ENCODE results near the gene CHADL.
"Not testable (repeated sequence)": the region's sequence is repeated elsewhere in the genome, so short reads cannot be mapped to it uniquely, and the experiment has no call there.

CHADL gene

GRCh38 chr22:41197038-41197972, 43.4 kb downstream of the CHADL start:
- H3K4me3 ChIP-seq (ENCODE audit: low read depth, low read length): peak overlapping the region; percentile 59

GRCh38 chr22:41193829-41194228, 46.9 kb downstream of the CHADL start:
- H3K4me3 ChIP-seq (ENCODE audit: low read depth, low read length): no peak overlapping the region

GRCh38 chr22:41191467-41191866, 49.3 kb downstream of the CHADL start:
- no peak overlapping the region for H3K4me3 ChIP-seq (ENCODE audit: low read depth, low read length)

DNA sequence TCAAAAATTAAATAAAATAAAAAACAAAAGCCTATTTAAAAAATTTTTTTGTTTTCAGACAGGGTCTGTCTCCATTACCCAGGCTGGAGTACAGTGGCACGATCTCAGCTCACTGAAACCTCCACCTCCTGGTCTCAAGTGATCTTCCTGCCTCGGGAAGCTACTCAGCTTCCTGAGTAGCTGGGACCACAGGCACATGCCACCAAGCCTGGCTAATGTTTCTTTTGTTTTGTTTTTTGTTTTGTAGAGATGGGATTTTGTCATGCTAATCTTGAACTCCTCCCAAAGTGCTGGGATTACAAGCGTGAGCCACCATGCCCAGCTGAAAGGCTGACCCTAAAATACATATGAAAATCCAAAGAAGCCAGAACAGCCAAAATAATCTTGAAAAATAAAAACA, 56.1 kb downstream of the CHADL start:
- H3K4me3 ChIP-seq (ENCODE audit: low read depth, low read length): no peak overlapping the region

- no peak overlapping the region for H3K4me3 ChIP-seq (ENCODE audit: low read depth, low read length)
These were observed 59.1 kb downstream of the CHADL start for GRCh38 chr22:41181349-41182241.

- H3K4me3 ChIP-seq (ENCODE audit: low read depth, low read length): no peak overlapping the region
These were observed 59.8 kb downstream of the CHADL start for GRCh38 chr22:41180926-41181325.

DNA sequence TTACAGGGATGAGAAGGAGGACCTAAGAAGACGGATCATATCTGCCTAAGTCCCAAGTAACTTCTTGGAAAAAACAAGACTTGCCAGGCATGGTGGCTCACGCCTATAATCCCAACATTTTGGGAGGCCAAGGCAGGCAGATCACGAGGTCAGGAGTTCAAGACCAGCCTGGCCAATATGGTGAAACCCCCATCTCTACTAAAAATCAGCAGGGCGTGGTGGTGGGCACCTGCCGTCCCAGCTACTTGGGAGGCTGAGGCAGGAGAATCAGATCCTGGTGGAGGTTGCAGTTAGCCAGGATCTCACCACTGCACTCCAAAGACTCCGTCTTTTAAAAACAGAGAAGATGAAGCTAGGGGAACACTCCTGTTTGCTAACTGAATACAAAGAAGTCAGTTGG, 60.4 kb downstream of the CHADL start:
- not testable (repeated sequence) for H3K4me3 ChIP-seq (ENCODE audit: low read depth, low read length)
